SU-DHL-6 (cell line): Measurements from ENCODE around the gene TBL1X.

Experiments
- H2AFZ ChIP-seq: fragments of 200-600 bp; sonication (generic); 2 replicates; pipeline ENCODE4 v1.6.1; 2014; ENCODE audit warnings: low read depth, mild to moderate bottlenecking, moderate library complexity, mixed read lengths, antibody characterized with exemption, low read length; ENCODE audit not compliant: severe bottlenecking
- H3F3A ChIP-seq: fragments of 200-600 bp; shearing (Covaris generic); 2 replicates; pipeline ENCODE4 v1.6.0; 2016; ENCODE audit warnings: antibody characterized with exemption, mild to moderate bottlenecking; ENCODE audit not compliant: insufficient read depth
- H3K27ac ChIP-seq: fragments of 200-600 bp; sonication (generic); 2 replicates; pipeline ENCODE4 v1.5.1; 2016; ENCODE audit warnings: low read depth, mild to moderate bottlenecking, low read length, moderate library complexity, mixed read lengths
- H3K27me3 ChIP-seq: fragments of 200-600 bp; sonication (generic), shearing (Covaris generic); 2 replicates; pipeline ENCODE4 v1.6.0; 2014; ENCODE audit warnings: mild to moderate bottlenecking, low read length
- H3K36me3 ChIP-seq: fragments of 200-600 bp; sonication (generic); 2 replicates; pipeline ENCODE4 v1.6.1; 2014; ENCODE audit warnings: mild to moderate bottlenecking, low read length, mixed read lengths
- H3K4me2 ChIP-seq: fragments of 300-600, 200-600 bp; shearing (Covaris generic), sonication (generic); 2 replicates; pipeline ENCODE4 v1.6.0; 2014; ENCODE audit warnings: low read length, low read depth, mild to moderate bottlenecking; ENCODE audit not compliant: poor library complexity, severe bottlenecking
- H3K4me3 ChIP-seq: fragments of 200-600 bp; sonication (generic); 2 replicates; pipeline ENCODE4 v1.5.1; 2014; ENCODE audit warnings: antibody characterized with exemption, low read length, mild to moderate bottlenecking, mixed read lengths; ENCODE audit not compliant: insufficient read depth, poor library complexity, severe bottlenecking
- H3K79me2 ChIP-seq: fragments of 200-600 bp; sonication (generic); 2 replicates; pipeline ENCODE4 v1.6.1; 2014; ENCODE audit warnings: mild to moderate bottlenecking, low read length, moderate library complexity; ENCODE audit not compliant: insufficient read depth
- H3K9ac ChIP-seq: fragments of 200-600 bp; sonication (generic); 2 replicates; pipeline ENCODE4 v1.7.0; 2014; ENCODE audit warnings: mild to moderate bottlenecking, low read length
- H3K9me2 ChIP-seq: fragments of 200-600 bp; sonication (generic); replicated peaks from 2 replicates; pipeline ENCODE4 v1.6.1; 2014; ENCODE audit warnings: low read length; ENCODE audit not compliant: insufficient read depth
- H3K9me3 ChIP-seq: fragments of 200-600 bp; sonication (generic); 2 replicates; pipeline ENCODE4 v1.6.1; 2014; ENCODE audit warnings: low read length, mixed read lengths; ENCODE audit not compliant: insufficient read depth
- H4K20me1 ChIP-seq: fragments of 200-600 bp; sonication (generic); 2 replicates; pipeline ENCODE4 v1.6.1; 2014; ENCODE audit warnings: low read depth, mild to moderate bottlenecking, antibody characterized with exemption, low read length, moderate library complexity, mixed read lengths
- CTCF ChIP-seq: fragments of 200-600 bp; sonication (generic); IDR thresholded peaks from one replicate; pipeline ENCODE4 v1.5.1; 2017; ENCODE audit warnings: antibody characterized with exemption, mild to moderate bottlenecking, low read length, moderate library complexity; ENCODE audit not compliant: insufficient read depth, poor library complexity, severe bottlenecking
- EZH2phosphoT487 ChIP-seq: fragments of 200-600 bp; sonication (generic), shearing (Covaris generic); conservative IDR thresholded peaks from 2 replicates; pipeline ENCODE4 v1.6.1; 2018; ENCODE audit warnings: mild to moderate bottlenecking, antibody characterized with exemption, low read length, moderate library complexity, mixed read lengths

The TBL1X gene

DNA sequence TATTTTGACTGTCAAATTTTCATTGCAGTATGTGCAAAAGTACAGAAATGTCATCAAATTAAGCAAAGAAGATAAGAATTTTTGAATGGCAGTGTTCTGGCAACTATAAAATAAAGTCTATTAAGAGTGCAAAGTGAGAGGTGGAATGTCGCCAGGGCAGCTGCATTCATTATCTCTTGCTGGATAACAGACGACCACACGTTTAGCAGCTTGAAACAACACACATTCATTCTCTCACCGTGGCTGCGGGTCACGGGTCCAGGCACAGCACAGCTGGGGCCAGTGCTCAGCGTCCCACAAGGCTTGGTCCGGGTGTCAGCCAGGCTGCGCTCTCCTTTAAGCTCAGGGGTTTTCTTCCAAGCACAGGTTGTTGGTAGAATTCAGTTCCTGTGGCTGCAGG lies 186.9 kb downstream of the TBL1X start:
- Histone ChIP-seq H3K27ac (no peak overlapping the region), H2AFZ (no peak overlapping the region), H3K79me2 (no peaks in the 10 kb centered on the region), H4K20me1 (no peaks in the 10 kb centered on the region), H3K9me2 (no peaks in the 10 kb centered on the region), H3K9me3 (no peaks in the 10 kb centered on the region), H3K9ac (no peak overlapping the region), H3F3A (no peaks in the 10 kb centered on the region), H3K4me3 (no peak overlapping the region), H3K27me3 (no peaks in the 10 kb centered on the region), H3K4me2 (no peak overlapping the region), H3K36me3 (no peaks in the 10 kb centered on the region)
- no peak for TF ChIP-seq CTCF
- TF ChIP-seq EZH2phosphoT487, result no peak

- Histone ChIP-seq H2AFZ (no peak overlapping the region), H3K4me3 (no peak overlapping the region), H3K9me2 (no peaks in the 10 kb centered on the region), H3F3A (no peaks in the 10 kb centered on the region), H3K27ac (no peak overlapping the region), H3K4me2 (no peak overlapping the region), H4K20me1 (no peaks in the 10 kb centered on the region), H3K79me2 (no peaks in the 10 kb centered on the region), H3K9ac (no peak overlapping the region), H3K27me3 (no peaks in the 10 kb centered on the region), H3K36me3 (no peaks in the 10 kb centered on the region), H3K9me3 (no peaks in the 10 kb centered on the region)
- TF ChIP-seq CTCF (no peak), EZH2phosphoT487 (no peak)
Observed at GRCh38 chrX:9654929-9655328, 190.1 kb downstream of the TBL1X start.

- no peak for TF ChIP-seq EZH2phosphoT487
- no peak for TF ChIP-seq CTCF
- H3K9ac ChIP-seq, result no peak overlapping the region
- no peaks in the 10 kb centered on the region for H3K9me2 ChIP-seq
- no peak overlapping the region for H3K4me2 ChIP-seq
- H3K79me2 ChIP-seq, result no peaks in the 10 kb centered on the region
- no peaks in the 10 kb centered on the region for H3K36me3 ChIP-seq
- no peaks in the 10 kb centered on the region for H4K20me1 ChIP-seq
- H3K27ac ChIP-seq, result no peak overlapping the region
- no peaks in the 10 kb centered on the region for H3F3A ChIP-seq
- no peaks in the 10 kb centered on the region for H3K27me3 ChIP-seq
- H3K9me3 ChIP-seq, result no peaks in the 10 kb centered on the region
- H2AFZ ChIP-seq, result no peak overlapping the region
- H3K4me3 ChIP-seq, result no peak overlapping the region
Observed at GRCh38 chrX:9656277-9656676, 191.4 kb downstream of the TBL1X start.

GRCh38 chrX:9656871-9657270 lies 192.0 kb downstream of the TBL1X start:
- H3K4me3 ChIP-seq, result no peak overlapping the region
- H3K27ac ChIP-seq, result no peak overlapping the region
- no peaks in the 10 kb centered on the region for H3K9me3 ChIP-seq
- TF ChIP-seq CTCF (no peak), EZH2phosphoT487 (no peak)
- H3F3A ChIP-seq, result no peaks in the 10 kb centered on the region
- H3K36me3 ChIP-seq, result no peaks in the 10 kb centered on the region
- H4K20me1 ChIP-seq, result no peaks in the 10 kb centered on the region
- H3K27me3 ChIP-seq, result no peaks in the 10 kb centered on the region
- no peaks in the 10 kb centered on the region for H3K79me2 ChIP-seq
- H3K9ac ChIP-seq, result no peak overlapping the region
- no peak overlapping the region for H2AFZ ChIP-seq
- no peaks in the 10 kb centered on the region for H3K9me2 ChIP-seq
- no peak overlapping the region for H3K4me2 ChIP-seq
